Measurements from ENCODE around the gene DDX56. TPM values are rescaled to one million over a fixed set of nuclear protein-coding genes. Genes with fewer than 3 reads are reported as not detected.

The DDX56 gene
- total and polyA plus RNA-seq, 2 of the 13 experiments (the other 11 are each of a cell fraction or from before 2014, with no cell fraction given) = 82.6 to 120 TPM

- no peak for TF ChIP-seq ZBTB44 (CRISPR knock-in tag; IDR thresholded peaks at IDR 0.05)
- peak; percentile 60; the same call in 1 of the 2 replicates for TF ChIP-seq ZNF572 (CRISPR knock-in tag; IDR thresholded peaks at IDR 0.05)
- peak; percentile 93; the same call in 1 of the 2 replicates for TF ChIP-seq TMF1 (CRISPR knock-in tag; IDR thresholded peaks at IDR 0.05; ENCODE audit: low read depth)
- TF ChIP-seq THAP8 (CRISPR knock-in tag; IDR thresholded peaks at IDR 0.05; ENCODE audit: borderline replicate concordance) = no peak; the same call in 1 of the 2 replicates
- TF ChIP-seq HMGXB3 (CRISPR knock-in tag; IDR thresholded peaks at IDR 0.05; ENCODE audit: borderline replicate concordance) = peak; percentile 82; the same call in 1 of the 2 replicates
- peak; percentile 93 for TF ChIP-seq ZNF761 (CRISPR knock-in tag; conservative IDR thresholded peaks at IDR 0.05)
- TF ChIP-seq NFE2 (CRISPR knock-in tag; IDR thresholded peaks at IDR 0.05) = no peak
- no peak for TF ChIP-seq ZNF260 (CRISPR knock-in tag; IDR thresholded peaks at IDR 0.05; ENCODE audit: borderline replicate concordance, low read depth)
- TF ChIP-seq ZBTB21 (CRISPR knock-in tag; IDR thresholded peaks at IDR 0.05) = peak; percentile 43
- no peak for TF ChIP-seq LCORL (IDR thresholded peaks at IDR 0.05)
- no peak for TF ChIP-seq LCORL (CRISPR knock-in tag; IDR thresholded peaks at IDR 0.05)
- no peak for TF ChIP-seq ZBTB42 (CRISPR knock-in tag; IDR thresholded peaks at IDR 0.05)
- TF ChIP-seq ETV6 (CRISPR knock-in tag; conservative IDR thresholded peaks at IDR 0.05) = peak; percentile 93; the same call in 1 of the 2 replicates
- TF ChIP-seq ARHGAP35 (CRISPR knock-in tag; IDR thresholded peaks at IDR 0.05; ENCODE audit: borderline replicate concordance) = peak; percentile 83
- peak; percentile 25; the same call in 1 of the 2 replicates for TF ChIP-seq ZMYM3 (CRISPR knock-in tag; IDR thresholded peaks at IDR 0.05)
- TF ChIP-seq FOXK2 (IDR thresholded peaks at IDR 0.05) = 0 out of 2 replicates have a peak, but pooled peaks have one; percentile 13
- peak; percentile 85; the same call in 1 of the 2 replicates for TF ChIP-seq ZNF230 (CRISPR knock-in tag; IDR thresholded peaks at IDR 0.05)
- peak; percentile 86 for TF ChIP-seq DR1 (CRISPR knock-in tag; IDR thresholded peaks at IDR 0.05)
- peak; percentile 81; the same call in 1 of the 2 replicates for TF ChIP-seq CSRNP1 (CRISPR knock-in tag; IDR thresholded peaks at IDR 0.05)
- peak; percentile 68; the same call in 1 of the 2 replicates for TF ChIP-seq ZNF839 (CRISPR knock-in tag; IDR thresholded peaks at IDR 0.05; ENCODE audit: borderline replicate concordance)
- peak; percentile 48; the same call in 1 of the 2 replicates for TF ChIP-seq SAFB2 (CRISPR knock-in tag; IDR thresholded peaks at IDR 0.05; ENCODE audit: borderline replicate concordance, low read depth)
These were observed at the start of gene DDX56 (continued) for GRCh38 chr7:44573464-44574286.

Data from HepG2 (cell line).